Measurements from ENCODE around the gene PADI6.

PADI6 gene

GRCh38 chr1:17356387-17357026 lies 15.5 kb upstream of the PADI6 start:
- no peak for DNase-seq (ENCODE audit: extremely low read depth in 1 of 2, low read depth in 1 of 2)

GRCh38 chr1:17358557-17358956 lies 13.4 kb upstream of the PADI6 start:
- no peak for DNase-seq (ENCODE audit: extremely low read depth in 1 of 2, low read depth in 1 of 2)

GRCh38 chr1:17359031-17359430 lies 13.0 kb upstream of the PADI6 start:
- no peak for DNase-seq (ENCODE audit: extremely low read depth in 1 of 2, low read depth in 1 of 2)

GRCh38 chr1:17359808-17360207 lies 12.2 kb upstream of the PADI6 start:
- DNase-seq (ENCODE audit: extremely low read depth in 1 of 2, low read depth in 1 of 2), result no peak

- DNase-seq (ENCODE audit: extremely low read depth in 1 of 2, low read depth in 1 of 2), result no peak
Observed at GRCh38 chr1:17360272-17360956, 11.6 kb upstream of the PADI6 start.

- DNase-seq (ENCODE audit: extremely low read depth in 1 of 2, low read depth in 1 of 2), result no peak
Observed at GRCh38 chr1:17361687-17362086, 10.3 kb upstream of the PADI6 start.

GRCh38 chr1:17363351-17363750 lies 8.6 kb upstream of the PADI6 start:
- no peak for DNase-seq (ENCODE audit: extremely low read depth in 1 of 2, low read depth in 1 of 2)

GRCh38 chr1:17363771-17364170 lies 8.2 kb upstream of the PADI6 start:
- DNase-seq (ENCODE audit: extremely low read depth in 1 of 2, low read depth in 1 of 2), result no peak

- no peak for DNase-seq (ENCODE audit: extremely low read depth in 1 of 2, low read depth in 1 of 2)
Observed at GRCh38 chr1:17365293-17365692, 6.7 kb upstream of the PADI6 start.

- DNase-seq (ENCODE audit: extremely low read depth in 1 of 2, low read depth in 1 of 2), result no peak
Observed at GRCh38 chr1:17369466-17369865, 2.5 kb upstream of the PADI6 start.

- DNase-seq (ENCODE audit: extremely low read depth in 1 of 2, low read depth in 1 of 2), result no peak
Observed at GRCh38 chr1:17370618-17371017, 1.4 kb upstream of the PADI6 start.

GRCh38 chr1:17372955-17373354 lies 959 bp downstream of the PADI6 start:
- DNase-seq (ENCODE audit: extremely low read depth in 1 of 2, low read depth in 1 of 2), result no peak

- DNase-seq (ENCODE audit: extremely low read depth in 1 of 2, low read depth in 1 of 2), result no peak
Observed at GRCh38 chr1:17375651-17376050, 3.7 kb downstream of the PADI6 start.

GRCh38 chr1:17377325-17377953 lies 5.4 kb downstream of the PADI6 start:
- no peak for DNase-seq (ENCODE audit: extremely low read depth in 1 of 2, low read depth in 1 of 2)

GRCh38 chr1:17381161-17381560 lies 9.2 kb downstream of the PADI6 start:
- DNase-seq (ENCODE audit: extremely low read depth in 1 of 2, low read depth in 1 of 2), result no peak

- DNase-seq (ENCODE audit: extremely low read depth in 1 of 2, low read depth in 1 of 2), result no peak
Observed at GRCh38 chr1:17392199-17392740, 20.3 kb downstream of the PADI6 start.

GRCh38 chr1:17393230-17393629 lies 21.2 kb downstream of the PADI6 start:
- no peak for DNase-seq (ENCODE audit: extremely low read depth in 1 of 2, low read depth in 1 of 2)

GRCh38 chr1:17397910-17398695 lies 26.1 kb downstream of the PADI6 start:
- no peak for DNase-seq (ENCODE audit: extremely low read depth in 1 of 2, low read depth in 1 of 2)

GRCh38 chr1:17400725-17401341 lies 28.8 kb downstream of the PADI6 start:
- DNase-seq (ENCODE audit: extremely low read depth in 1 of 2, low read depth in 1 of 2), result no peak

- no peak for DNase-seq (ENCODE audit: extremely low read depth in 1 of 2, low read depth in 1 of 2)
Observed at GRCh38 chr1:17401841-17402240, 29.8 kb downstream of the PADI6 start.

- no peak for DNase-seq (ENCODE audit: extremely low read depth in 1 of 2, low read depth in 1 of 2)
Observed at GRCh38 chr1:17403081-17403480, 31.1 kb downstream of the PADI6 start.

All from activated CD8-positive, alpha-beta memory T cell treated with anti-CD3 and anti-CD28 coated beads for 1 hour (primary cell).